Natural killer cell (primary cell): ENCODE results near the gene PLA1A. TPM values are rescaled to one million over a fixed set of nuclear protein-coding genes. Genes with fewer than 3 reads are reported as not detected.
A peak's percentile ranks its signal among the peaks of the same experiment; 100 is the strongest.

ENCODE experiments used
- ATAC-seq, 3 donors: fragments of 150-1000 bp in 2 of 3; fragments of 200-7000 bp in 1 of 3; cut with Tn5 transposase; 1 replicate in 1 of 3; 2 replicates in 2 of 3; pipeline ENCODE4 v1.10.0; 2021; ENCODE audit warnings: mild to moderate bottlenecking in 2 of 3, moderate library complexity in 2 of 3
- DNase-seq, 2 donors: peaks; one replicate each; pipeline versions ENCODE4 v3.0.0 to v3.0.0-alpha.2; 2013 to 2021; ENCODE audit warnings: mixed read lengths in 1 of 2
- H3K27ac ChIP-seq: one replicate; pipeline ENCODE4 v1.5.1; 2013; ENCODE audit warnings: mild to moderate bottlenecking, low read length
- H3K27me3 ChIP-seq: one replicate; pipeline ENCODE4 v1.6.1; 2013; ENCODE audit warnings: low read length; ENCODE audit not compliant: control insufficient read depth, insufficient read depth
- H3K36me3 ChIP-seq: one replicate; pipeline ENCODE4 v1.6.1; 2013; ENCODE audit warnings: low read length; ENCODE audit not compliant: control insufficient read depth, insufficient read depth
- H3K4me1 ChIP-seq: one replicate; pipeline ENCODE4 v1.6.1; 2013; ENCODE audit warnings: low read length; ENCODE audit not compliant: control insufficient read depth, insufficient read depth
- H3K4me3 ChIP-seq: one replicate; pipeline ENCODE4 v1.5.1; 2013; ENCODE audit warnings: low read length
- H3K9me3 ChIP-seq: one replicate; pipeline ENCODE4 v1.6.1; 2013; ENCODE audit warnings: low read length; ENCODE audit not compliant: control insufficient read depth, insufficient read depth
- H3K27ac Mint-ChIP-seq, 2 donors: one replicate each; pipeline ENCODE4 v1.8.0; 2022; ENCODE audit warnings: mild to moderate bottlenecking in 2 of 2, mixed read lengths in 2 of 2, moderate library complexity in 1 of 2
- H3K27me3 Mint-ChIP-seq, 2 donors: one replicate each; pipeline ENCODE4 v1.8.0; 2022; ENCODE audit warnings: low read depth in 2 of 2, mixed read lengths in 2 of 2
- H3K36me3 Mint-ChIP-seq: one replicate; pipeline ENCODE4 v1.8.0; 2022; ENCODE audit warnings: mixed read lengths
- H3K4me1 Mint-ChIP-seq, 2 donors: one replicate each; pipeline ENCODE4 v1.8.0; 2022; ENCODE audit warnings: mixed read lengths in 2 of 2
- H3K4me3 Mint-ChIP-seq: one replicate; pipeline ENCODE4 v1.8.0; 2022; ENCODE audit warnings: mild to moderate bottlenecking, moderate library complexity, mixed read lengths
- H3K9me3 Mint-ChIP-seq, 2 donors: one replicate each; pipeline ENCODE4 v1.8.0; 2022; ENCODE audit warnings: mixed read lengths in 2 of 2
- WGBS: methylation state at CpG from one replicate; pipeline ENCODE4 v1.1.7; 2013; ENCODE audit warnings: missing lambda C conversion rate; ENCODE audit not compliant: insufficient coverage; 5-methylcytosine and 5-hydroxymethylcytosine counted together
- intact Hi-C: fragments of 100-400 bp; cut with micrococcal nuclease; formaldehyde crosslinking; loops from one replicate; pipeline ENCODE4 v1.14.2; 2022
- total RNA-seq, 4 donors: library from RNA; stranded (reverse); fragments of 120-200 nt in 1 of 4; gene quantifications; one replicate each; pipeline versions ENCODE4 v1.2.3 to v1.2.4, GENCODE V29; 2013 to 2022
- TF ChIP-seq, protein P1 (sequence below): fragments of 200-600 bp; IDR thresholded peaks from one replicate; pipeline ENCODE4 v1.8.0; 2022; ENCODE audit warnings: antibody characterized with exemption

Gene PLA1A
- total RNA-seq, 3 donors from 2014 or later (not counting 1 experiment from before 2014, with no cell fraction given): 0.20 to 0.34 TPM; not detected in 1

DNA sequence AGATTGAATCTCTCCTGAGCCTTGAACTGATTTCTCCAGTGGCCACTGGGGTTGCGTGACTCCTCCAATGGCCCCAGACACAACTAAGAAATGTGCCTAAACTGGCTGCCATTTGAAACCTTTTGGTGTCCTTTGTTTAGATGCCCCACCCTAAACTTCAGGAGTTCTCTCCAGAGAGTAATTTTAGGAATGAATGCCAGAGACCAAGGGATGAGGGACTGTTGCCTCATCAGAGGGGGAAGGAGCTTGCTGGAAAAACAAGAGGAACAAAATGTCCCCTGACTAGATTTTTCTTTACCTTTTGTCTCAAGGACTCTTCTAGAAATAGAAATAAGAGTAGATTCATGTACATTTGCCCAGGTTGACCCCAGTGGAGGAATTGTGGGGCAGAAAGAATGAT, 26.5 kb upstream of the PLA1A start:
- no peak overlapping the region for H3K27ac ChIP-seq
- H3K27me3 ChIP-seq: no peaks in the 10 kb centered on the region
- TF ChIP-seq, protein P1, sequence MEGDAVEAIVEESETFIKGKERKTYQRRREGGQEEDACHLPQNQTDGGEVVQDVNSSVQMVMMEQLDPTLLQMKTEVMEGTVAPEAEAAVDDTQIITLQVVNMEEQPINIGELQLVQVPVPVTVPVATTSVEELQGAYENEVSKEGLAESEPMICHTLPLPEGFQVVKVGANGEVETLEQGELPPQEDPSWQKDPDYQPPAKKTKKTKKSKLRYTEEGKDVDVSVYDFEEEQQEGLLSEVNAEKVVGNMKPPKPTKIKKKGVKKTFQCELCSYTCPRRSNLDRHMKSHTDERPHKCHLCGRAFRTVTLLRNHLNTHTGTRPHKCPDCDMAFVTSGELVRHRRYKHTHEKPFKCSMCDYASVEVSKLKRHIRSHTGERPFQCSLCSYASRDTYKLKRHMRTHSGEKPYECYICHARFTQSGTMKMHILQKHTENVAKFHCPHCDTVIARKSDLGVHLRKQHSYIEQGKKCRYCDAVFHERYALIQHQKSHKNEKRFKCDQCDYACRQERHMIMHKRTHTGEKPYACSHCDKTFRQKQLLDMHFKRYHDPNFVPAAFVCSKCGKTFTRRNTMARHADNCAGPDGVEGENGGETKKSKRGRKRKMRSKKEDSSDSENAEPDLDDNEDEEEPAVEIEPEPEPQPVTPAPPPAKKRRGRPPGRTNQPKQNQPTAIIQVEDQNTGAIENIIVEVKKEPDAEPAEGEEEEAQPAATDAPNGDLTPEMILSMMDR: no peak
- Mint-ChIP-seq H3K9me3 (no peaks in the 10 kb centered on the region), H3K36me3 (no peaks in the 10 kb centered on the region), H3K4me1 (no peaks in the 10 kb centered on the region), H3K4me3 (no peak overlapping the region), H3K27me3 (peaks cover 7 to 9% of the 10 kb centered on the region in 2 donors), H3K27ac (no peak overlapping the region)
- intact Hi-C loops: no loop called here
- H3K4me3 ChIP-seq: no peak overlapping the region
- no peaks in the 10 kb centered on the region for H3K36me3 ChIP-seq
- WGBS: 100% methylated on average over 1 of the region's 1 CpG
- H3K9me3 ChIP-seq: no peaks in the 10 kb centered on the region
- H3K4me1 ChIP-seq: no peaks in the 10 kb centered on the region
- DNase-seq (no peak), ATAC-seq (no peak)

- Histone ChIP-seq H3K36me3 (no peaks in the 10 kb centered on the region), H3K4me3 (no peak overlapping the region), H3K27ac (no peak overlapping the region), H3K9me3 (no peaks in the 10 kb centered on the region), H3K27me3 (no peaks in the 10 kb centered on the region), H3K4me1 (no peaks in the 10 kb centered on the region)
- Mint-ChIP-seq H3K27ac (no peak overlapping the region), H3K4me3 (no peak overlapping the region), H3K9me3 (no peaks in the 10 kb centered on the region), H3K36me3 (no peaks in the 10 kb centered on the region), H3K27me3 (peaks cover 7 to 8% of the 10 kb centered on the region in 2 donors), H3K4me1 (no peaks in the 10 kb centered on the region)
- ATAC-seq (no peak), DNase-seq (no peak)
- TF ChIP-seq, protein P1: no peak
- 89% methylated on average over 5 of the region's 5 CpGs for WGBS
- intact Hi-C loops: no loop called here
Measured at GRCh38 chr3:119571688-119572087, 26.0 kb upstream of the PLA1A start.

DNA sequence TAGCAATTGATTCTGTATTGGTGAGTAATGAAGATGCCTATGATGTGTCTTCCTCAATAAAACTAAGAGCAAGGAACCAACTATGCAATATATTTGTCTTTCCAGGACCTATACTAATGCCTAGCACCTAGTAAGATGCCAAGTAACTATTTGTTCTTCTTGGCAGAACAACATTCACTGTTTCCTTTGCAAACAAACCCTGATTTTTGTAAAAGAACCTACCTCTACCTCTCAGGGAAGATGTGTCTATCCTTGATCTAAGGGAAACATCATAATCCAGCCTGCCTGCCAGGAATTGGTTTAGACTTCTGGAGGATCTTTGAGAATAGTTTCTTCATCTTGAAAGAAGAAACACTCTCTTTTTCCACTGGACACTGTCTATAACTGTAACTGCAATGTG, 22.2 kb upstream of the PLA1A start:
- H3K9me3 ChIP-seq: no peaks in the 10 kb centered on the region
- no peaks in the 10 kb centered on the region for H3K36me3 ChIP-seq
- H3K4me1 ChIP-seq: peaks cover 12% of the 10 kb centered on the region
- no peaks in the 10 kb centered on the region for H3K27me3 ChIP-seq
- DNase-seq (no peak), ATAC-seq (no peak)
- H3K4me1 Mint-ChIP-seq: peaks cover 12 to 17% of the 10 kb centered on the region in 2 donors
- intact Hi-C loops: no loop called here
- no peak overlapping the region for H3K27ac ChIP-seq
- no peaks in the 10 kb centered on the region for H3K27me3 Mint-ChIP-seq
- no peaks in the 10 kb centered on the region for H3K36me3 Mint-ChIP-seq
- H3K4me3 Mint-ChIP-seq: no peak overlapping the region
- TF ChIP-seq, protein P1: no peak
- H3K4me3 ChIP-seq: no peak overlapping the region
- H3K27ac Mint-ChIP-seq: no peak overlapping the region
- H3K9me3 Mint-ChIP-seq: no peaks in the 10 kb centered on the region

DNA sequence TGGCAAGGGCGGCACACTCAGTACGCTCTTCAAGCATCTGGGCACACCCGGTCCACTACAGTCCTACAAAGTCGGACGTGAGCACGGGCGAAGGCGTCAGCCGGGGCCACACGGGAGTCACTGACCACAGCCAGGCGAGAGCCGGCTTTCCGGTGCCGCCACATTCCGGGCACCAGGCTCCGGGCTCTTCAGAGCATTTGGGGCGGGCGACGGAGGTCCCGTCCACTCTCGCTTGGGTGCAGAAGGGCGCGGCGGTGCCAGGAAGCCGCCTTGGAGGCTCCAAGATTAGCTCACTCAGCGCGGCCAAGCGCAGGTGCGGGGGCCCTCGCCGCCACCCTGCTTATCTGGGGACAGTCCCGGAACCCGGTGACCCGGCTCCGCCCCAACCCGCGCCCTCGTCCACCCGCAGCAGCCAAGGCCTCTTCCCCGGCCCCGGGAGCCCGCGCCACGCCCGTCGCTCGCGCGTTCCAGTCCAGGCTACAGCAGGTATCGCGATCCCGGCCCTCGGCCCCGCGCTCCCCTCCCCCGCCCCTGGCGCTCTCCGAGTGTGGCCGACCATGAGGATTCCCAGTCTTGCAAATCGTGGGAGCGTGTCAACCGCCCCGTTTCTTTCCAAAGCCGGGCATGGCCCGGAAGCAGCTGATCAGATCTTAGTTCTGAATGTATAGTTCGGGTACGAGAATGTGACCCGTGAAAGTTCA, 18.2 kb upstream of the PLA1A start, which contains the start of gene ADPRH:
TSS of gene ADPRH (plus strand) at position 127 of the 701 bp plus-strand sequence. CDS start 2,678 bp downstream, outside the sequence.
- no peaks in the 10 kb centered on the region for H3K36me3 Mint-ChIP-seq
- H3K27ac Mint-ChIP-seq: peak within 1 kb of the TSS; percentile 85 to 88
- Histone ChIP-seq H3K9me3 (no peaks in the 10 kb centered on the region), H3K27ac (peak within 1 kb of the TSS; percentile 93), H3K4me1 (peaks cover 14% of the 10 kb centered on the region), H3K27me3 (no peaks in the 10 kb centered on the region), H3K4me3 (peak within 1 kb of the TSS; percentile 74), H3K36me3 (no peaks in the 10 kb centered on the region)
- peak; percentile 75 to 84 (median 78) for ATAC-seq
- intact Hi-C loops: loop anchor here (5.0 kb wide), 1 partner anchor 82 kb away; the partner anchor contains the start of gene TIMMDC1
- WGBS: 1% methylated on average over 68 of the region's 68 CpGs
- peaks cover 12 to 18% of the 10 kb centered on the region in 2 donors for H3K4me1 Mint-ChIP-seq
- H3K4me3 Mint-ChIP-seq: peak within 1 kb of the TSS; percentile 91
- TF ChIP-seq, protein P1: no peak
- no peaks in the 10 kb centered on the region for H3K27me3 Mint-ChIP-seq
- peak; percentile 51 to 54 for DNase-seq
- H3K9me3 Mint-ChIP-seq: no peaks in the 10 kb centered on the region
